ENCODE results near the gene PTBP3.

- TF ChIP-seq EZH2phosphoT487 (IDR thresholded peaks at IDR 0.05; ENCODE audit: borderline replicate concordance, low read length): no peak
- peak; percentile 62 for TF ChIP-seq CTCF (conservative IDR thresholded peaks at IDR 0.05; ENCODE audit: low read depth, low read length)
Measured at GRCh38 chr9:112361601-112362000, 28.2 kb upstream of the PTBP3 start.

All from PC-3 (cell line).